Smooth muscle cell (in vitro differentiated cells): ENCODE measurements around the gene CDKN2B-AS1. TPM values are rescaled to one million over a fixed set of nuclear protein-coding genes. Genes with fewer than 3 reads are reported as not detected.
A peak's percentile ranks its signal among the peaks of the same experiment; 100 is the strongest.

ENCODE experiments used
- DNase-seq: peaks from one replicate; lab custom pipeline; 2025; ENCODE audit not compliant: unreplicated experiment; lab: John Stamatoyannopoulos, UW
- H2AFZ ChIP-seq: fragments of 200-600 bp; sonication (generic); 2 replicates; pipeline ENCODE4 v1.6.0; 2016; ENCODE audit warnings: antibody characterized with exemption, low read depth, mild to moderate bottlenecking
- H3F3A ChIP-seq: fragments of 200-600 bp; sonication (generic); 2 replicates; pipeline ENCODE4 v1.6.0; 2017; ENCODE audit warnings: antibody characterized with exemption, low read depth
- H3K27ac ChIP-seq: fragments of 200-600 bp; sonication (generic); 2 replicates; pipeline ENCODE4 v1.5.1; 2016; ENCODE audit warnings: low read depth, mild to moderate bottlenecking
- H3K27me3 ChIP-seq: fragments of 200-600 bp; sonication (generic); 2 replicates; pipeline ENCODE4 v1.6.1; 2016; ENCODE audit warnings: low read depth, mild to moderate bottlenecking
- H3K36me3 ChIP-seq: fragments of 200-600 bp; sonication (generic); 2 replicates; pipeline ENCODE4 v1.5.1; 2016; ENCODE audit warnings: low read depth
- H3K4me1 ChIP-seq: fragments of 200-600 bp; sonication (generic); 2 replicates; pipeline ENCODE4 v1.5.1; 2016; ENCODE audit warnings: low read depth
- H3K4me2 ChIP-seq: fragments of 200-600 bp; sonication (generic); 2 replicates; pipeline ENCODE4 v1.6.0; 2016; ENCODE audit warnings: mild to moderate bottlenecking
- H3K4me3 ChIP-seq: fragments of 200-600 bp; sonication (generic); 2 replicates; pipeline ENCODE4 v1.5.1; 2016; ENCODE audit warnings: mild to moderate bottlenecking
- H3K79me2 ChIP-seq: fragments of 200-600 bp; sonication (generic); 2 replicates; pipeline ENCODE4 v1.6.0; 2016; ENCODE audit warnings: low read depth, mild to moderate bottlenecking
- H3K9ac ChIP-seq: fragments of 200-600 bp; sonication (generic); 2 replicates; pipeline ENCODE4 v1.6.0; 2016; ENCODE audit warnings: low read depth
- H3K9me3 ChIP-seq: fragments of 200-600 bp; sonication (generic); replicated peaks from 2 replicates; pipeline ENCODE4 v1.5.1; 2016; ENCODE audit warnings: low read depth
- H4K20me1 ChIP-seq: fragments of 200-600 bp; sonication (generic); 2 replicates; pipeline ENCODE4 v1.6.0; 2016; ENCODE audit warnings: low read depth
- WGBS: methylation state at CpG from one replicate; pipeline ENCODE4 v1.1.7; 2016; ENCODE audit warnings: low lambda C conversion rate; 5-methylcytosine and 5-hydroxymethylcytosine counted together
- polyA plus RNA-seq: library from polyadenylated mRNA; unstranded; fragments of >200 nt; fragmentation: Nextera tagmentation; extraction: Ambion mirVana; gene quantifications from 2 replicates; pipeline ENCODE4 v1.2.1, GENCODE V29; 2016
- total RNA-seq: library from RNA; depleted of rRNA; stranded (reverse); fragments of >200 nt; gene quantifications from 2 replicates; pipeline ENCODE4 v1.2.3, GENCODE V29; 2014
- TF ChIP-seq, protein P1 (sequence below): fragments of 200-600 bp; sonication (generic); IDR thresholded peaks from 2 replicates; pipeline ENCODE4 v1.5.1; 2017; ENCODE audit warnings: borderline replicate concordance, mild to moderate bottlenecking, antibody characterized with exemption; ENCODE audit not compliant: insufficient read depth, poor library complexity, severe bottlenecking

The CDKN2B-AS1 gene
- total and polyA plus RNA-seq, 2 experiments from 2014 or later, result 32.7 to 38.5 TPM

DNA sequence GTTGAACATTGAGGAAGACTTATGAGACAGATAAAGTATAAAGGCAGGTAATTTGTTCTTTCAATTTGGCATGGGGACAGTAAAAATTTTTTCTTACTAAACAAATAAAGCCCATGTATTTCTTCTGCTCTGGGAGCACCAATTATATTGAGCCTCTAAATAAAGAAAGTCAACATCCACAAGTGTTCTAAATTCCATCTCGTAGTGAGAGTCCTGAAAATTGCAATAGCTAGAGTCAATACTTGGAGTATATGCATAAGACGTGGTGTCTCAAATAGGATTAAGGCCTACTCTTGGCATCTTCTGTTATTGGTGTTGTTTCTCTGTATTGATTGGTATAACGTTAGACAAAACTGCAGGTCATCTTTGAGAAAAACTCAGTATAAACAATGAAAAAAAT, 135.0 kb downstream of the CDKN2B-AS1 start:
- Histone ChIP-seq H4K20me1 (no peaks in the 10 kb centered on the region), H3K9ac (peak overlapping the region; percentile 43), H3K27ac (peak overlapping the region; percentile 89), H3K4me3 (no peak overlapping the region), H3F3A (peaks cover 19% of the 10 kb centered on the region), H3K9me3 (no peaks in the 10 kb centered on the region), H2AFZ (peak overlapping the region; percentile 35), H3K4me1 (peaks cover 13% of the 10 kb centered on the region), H3K79me2 (no peaks in the 10 kb centered on the region), H3K4me2 (peak overlapping the region; percentile 72), H3K27me3 (no peaks in the 10 kb centered on the region), H3K36me3 (no peaks in the 10 kb centered on the region)
- DNase-seq, result no peak
- TF ChIP-seq, protein P1, sequence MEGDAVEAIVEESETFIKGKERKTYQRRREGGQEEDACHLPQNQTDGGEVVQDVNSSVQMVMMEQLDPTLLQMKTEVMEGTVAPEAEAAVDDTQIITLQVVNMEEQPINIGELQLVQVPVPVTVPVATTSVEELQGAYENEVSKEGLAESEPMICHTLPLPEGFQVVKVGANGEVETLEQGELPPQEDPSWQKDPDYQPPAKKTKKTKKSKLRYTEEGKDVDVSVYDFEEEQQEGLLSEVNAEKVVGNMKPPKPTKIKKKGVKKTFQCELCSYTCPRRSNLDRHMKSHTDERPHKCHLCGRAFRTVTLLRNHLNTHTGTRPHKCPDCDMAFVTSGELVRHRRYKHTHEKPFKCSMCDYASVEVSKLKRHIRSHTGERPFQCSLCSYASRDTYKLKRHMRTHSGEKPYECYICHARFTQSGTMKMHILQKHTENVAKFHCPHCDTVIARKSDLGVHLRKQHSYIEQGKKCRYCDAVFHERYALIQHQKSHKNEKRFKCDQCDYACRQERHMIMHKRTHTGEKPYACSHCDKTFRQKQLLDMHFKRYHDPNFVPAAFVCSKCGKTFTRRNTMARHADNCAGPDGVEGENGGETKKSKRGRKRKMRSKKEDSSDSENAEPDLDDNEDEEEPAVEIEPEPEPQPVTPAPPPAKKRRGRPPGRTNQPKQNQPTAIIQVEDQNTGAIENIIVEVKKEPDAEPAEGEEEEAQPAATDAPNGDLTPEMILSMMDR, result no peak
- WGBS, result 74% methylated on average over 3 of the region's 3 CpGs

DNA sequence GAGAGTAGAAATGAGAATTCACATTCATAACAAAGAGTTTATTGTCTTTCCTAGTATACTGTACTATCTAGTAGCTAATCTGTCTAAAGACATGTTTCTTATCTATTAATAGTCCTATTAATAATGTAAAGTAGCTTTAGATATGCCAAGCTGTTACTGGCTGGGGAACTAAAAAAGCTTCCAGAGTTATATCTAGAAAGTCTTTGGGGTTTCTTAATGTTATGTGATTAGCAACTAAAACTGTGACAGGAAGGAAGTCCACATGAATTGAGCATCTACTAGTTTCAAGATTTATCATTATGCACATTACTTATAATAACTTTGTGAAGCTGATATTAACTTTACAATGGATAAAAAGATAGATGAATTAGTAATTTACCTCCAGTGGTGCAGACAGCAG, 137.2 kb downstream of the CDKN2B-AS1 start:
- H3K36me3 ChIP-seq, result no peaks in the 10 kb centered on the region
- H3K4me2 ChIP-seq, result no peak overlapping the region
- DNase-seq, result no peak
- TF ChIP-seq, protein P1, result no peak
- no peaks in the 10 kb centered on the region for H3K9me3 ChIP-seq
- H3K27me3 ChIP-seq, result no peaks in the 10 kb centered on the region
- H4K20me1 ChIP-seq, result no peaks in the 10 kb centered on the region
- no peak overlapping the region for H3K27ac ChIP-seq
- peaks cover 20% of the 10 kb centered on the region for H3F3A ChIP-seq
- H3K4me3 ChIP-seq, result no peak overlapping the region
- H3K79me2 ChIP-seq, result no peaks in the 10 kb centered on the region
- H3K4me1 ChIP-seq, result peaks cover 22% of the 10 kb centered on the region
- H3K9ac ChIP-seq, result no peak overlapping the region
- no peak overlapping the region for H2AFZ ChIP-seq

DNA sequence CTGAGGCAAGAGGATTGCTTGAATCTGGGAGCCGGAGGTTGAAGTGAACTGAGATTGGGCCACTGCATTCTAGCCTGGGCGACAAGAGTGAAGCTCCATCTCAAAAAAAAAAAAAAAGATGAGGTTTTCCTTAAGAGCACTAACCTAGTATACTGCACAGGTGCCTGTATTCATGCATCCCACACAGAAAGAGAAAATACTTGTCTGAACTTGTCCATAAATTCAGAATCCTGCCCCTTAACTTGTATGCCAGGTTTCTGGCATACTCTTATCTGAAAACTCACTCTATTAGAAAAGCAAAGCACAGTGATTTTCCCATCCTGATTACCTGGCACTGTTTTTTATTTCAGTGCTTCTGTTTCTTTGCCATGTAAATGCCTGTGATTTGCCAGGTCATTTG, 139.8 kb downstream of the CDKN2B-AS1 start:
- Histone ChIP-seq H4K20me1 (no peaks in the 10 kb centered on the region), H3K79me2 (no peaks in the 10 kb centered on the region), H3K9me3 (no peaks in the 10 kb centered on the region), H3K36me3 (no peaks in the 10 kb centered on the region), H2AFZ (no peak overlapping the region), H3K4me1 (peaks cover 17% of the 10 kb centered on the region), H3K27me3 (no peaks in the 10 kb centered on the region), H3K4me2 (no peak overlapping the region), H3F3A (peaks cover 11% of the 10 kb centered on the region), H3K9ac (no peak overlapping the region), H3K4me3 (no peak overlapping the region), H3K27ac (peak overlapping the region; percentile 91)
- no peak for DNase-seq
- 85% methylated on average over 2 of the region's 2 CpGs for WGBS
- TF ChIP-seq, protein P1, result no peak

DNA sequence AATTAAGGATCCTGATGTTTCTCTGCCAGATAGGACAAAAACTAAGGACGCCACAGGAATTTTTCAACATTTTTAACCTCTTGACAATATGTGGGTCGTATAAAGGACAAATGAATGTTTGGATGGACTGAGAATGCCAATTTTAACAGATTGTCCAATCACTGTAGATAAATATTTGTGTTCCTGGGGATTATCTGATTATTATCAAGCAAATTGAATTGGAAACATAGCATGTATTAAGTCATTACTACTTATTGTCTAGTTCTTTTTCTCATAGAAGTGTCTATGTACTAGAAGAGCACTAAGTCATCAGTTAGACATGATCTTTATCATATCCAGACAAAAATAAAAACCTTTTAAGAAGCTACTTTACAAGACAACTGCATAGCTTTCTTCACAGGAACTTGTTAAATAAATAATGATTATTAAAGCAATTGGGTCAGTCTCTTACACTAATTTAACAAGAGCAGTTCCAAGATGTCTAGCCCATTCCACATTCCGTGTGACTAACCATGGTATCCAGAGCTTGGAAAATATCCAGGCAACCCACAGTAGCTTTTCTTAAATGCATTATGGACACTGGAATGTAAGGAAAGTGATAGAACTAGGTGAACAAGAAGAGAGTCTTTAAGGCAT, 142.0 kb downstream of the CDKN2B-AS1 start:
- Histone ChIP-seq H3K36me3 (no peaks in the 10 kb centered on the region), H4K20me1 (no peaks in the 10 kb centered on the region), H3K9me3 (no peaks in the 10 kb centered on the region), H2AFZ (no peak overlapping the region), H3K79me2 (no peaks in the 10 kb centered on the region), H3K27ac (peak overlapping the region; percentile 91), H3K9ac (peak overlapping the region; percentile 34), H3F3A (peaks cover 5% of the 10 kb centered on the region), H3K4me1 (peaks cover 16% of the 10 kb centered on the region), H3K4me3 (no peak overlapping the region), H3K4me2 (peak overlapping the region; percentile 74), H3K27me3 (no peaks in the 10 kb centered on the region)
- TF ChIP-seq, protein P1, result no peak
- DNase-seq, result no peak
- WGBS, result 13% methylated on average over 3 of the region's 3 CpGs
